Ovary (tissue), 9 donors: Measurements from ENCODE around the gene GNAS-AS1. TPM values are rescaled to one million over a fixed set of nuclear protein-coding genes. Genes with fewer than 3 reads are reported as not detected.

ENCODE experiments used
- DNase-seq, 5 donors: peaks; one replicate each; pipeline ENCODE4 v3.0.0-alpha.2; 2019 to 2020
- H3K27ac ChIP-seq, 2 donors: fragments of 200-600 bp; one replicate each; pipeline versions ENCODE4 v1.5.1 to v1.8.0; 2019 to 2022
- H3K27me3 ChIP-seq: fragments of 200-600 bp; one replicate; pipeline ENCODE4 v1.8.0; 2022
- H3K36me3 ChIP-seq: fragments of 200-600 bp; sonication (generic); one replicate; pipeline ENCODE4 v1.5.1; 2019
- H3K4me1 ChIP-seq: one replicate; pipeline ENCODE4 v1.8.1; 2013; ENCODE audit warnings: mild to moderate bottlenecking, moderate library complexity; ENCODE audit not compliant: insufficient read depth
- H3K4me3 ChIP-seq: fragments of 200-600 bp; sonication (generic); one replicate; pipeline ENCODE4 v1.5.1; 2017
- H3K9me3 ChIP-seq, 2 donors: fragments of 200-600 bp in 1 of 2; sonication (generic) in 1 of 2; one replicate each; pipeline versions ENCODE4 v1.5.1 to v1.8.1; 2013 to 2019; ENCODE audit warnings: mild to moderate bottlenecking in 1 of 2, moderate library complexity in 1 of 2
- CTCF ChIP-seq, 3 donors: fragments of 450-650 bp in 2 of 3; fragments of 200-600 bp in 1 of 3; IDR thresholded peaks; one replicate each; pipeline versions ENCODE4 v1.5.1 to v1.8.0; 2016 to 2022; ENCODE audit warnings: antibody characterized with exemption in 3 of 3, mild to moderate bottlenecking in 1 of 3
- EP300 ChIP-seq: sonication (generic); formaldehyde crosslinking; IDR thresholded peaks from one replicate; pipeline ENCODE4 v1.6.1; 2017; ENCODE audit warnings: antibody characterized with exemption
- POLR2A ChIP-seq: fragments of 450-650 bp; IDR thresholded peaks from one replicate; pipeline ENCODE4 v1.6.1; 2017; ENCODE audit warnings: antibody characterized with exemption, mild to moderate bottlenecking, moderate library complexity
- WGBS, 3 donors: extraction: QIAGEN DNeasy Blood & Tissue Kit in 1 of 3; methylation state at CpG; one replicate each; pipeline versions ENCODE4 v1.1.5 to v1.1.7; 2013 to 2017; 5-methylcytosine and 5-hydroxymethylcytosine counted together
- intact Hi-C, 4 donors: fragments of 100-400 bp; cut with DNase I; formaldehyde crosslinking; loops; one replicate each; pipeline versions ENCODE4 v1.11.0 to v1.15.1; 2022 to 2023
- polyA plus RNA-seq, 2 donors: library from polyadenylated mRNA; stranded (reverse); fragments of 200-250 nt in 1 of 2; fragments of 350-450 nt in 1 of 2; fragmentation: Illumina TruSeq in 1 of 2; extraction: RNeasy Lipid Tissue Mini Kit (QIAGEN cat#74804) in 1 of 2; gene quantifications; one replicate each; pipeline ENCODE4 v1.2.3, GENCODE V29; 2013 to 2014
- total RNA-seq, 7 donors: library from RNA; depleted of rRNA in 2 of 7; stranded (reverse); fragments of >200 nt in 2 of 7; fragmentation: NEBNext Ultra II Directional in 3 of 7; extraction: Animal tissue kit (Norgen Biotek cat#: 25700) in 3 of 7; gene quantifications; one replicate each; pipeline versions ENCODE4 v1.1.0 to v1.2.4, GENCODE V29; 2016 to 2023
- donor health status: DM: no; HTN: no; CAD: no; lungs with moderate emphysema.
- donor health status: DM: no; HTN: no; CAD: no.
- donor health status: Bipolar disorder and iron deficiency.
- donor health status: DM: yes; HTN: yes; CAD: no.
- donor health status: DM: no; HTN: no; CAD: no.
- donor health status: DM: yes; HTN: yes; CAD: no.

GNAS-AS1 gene
- total and polyA plus RNA-seq, 9 donors = 0.10 to 0.37 (median 0.18) TPM; not detected in 2

- Histone ChIP-seq H3K27ac (no peak overlapping the region), H3K9me3 (no peaks in the 10 kb centered on the region), H3K27me3 (no peaks in the 10 kb centered on the region), H3K4me3 (no peak overlapping the region), H3K36me3 (no peaks in the 10 kb centered on the region), H3K4me1 (no peaks in the 10 kb centered on the region)
- intact Hi-C loops = loop anchor here in 1 of 4 donors (5.0 kb wide), 1 partner anchor 1688 kb away; no protein-coding TSS in a partner anchor
- TF ChIP-seq CTCF (IDR thresholded peaks at IDR 0.05) (no peak), POLR2A (no peak), EP300 (no peak)
- DNase-seq = no peak
- WGBS, 3 donors = 64 to 68% (median 65%) methylated on average over 10 of the region's 10 CpGs
Observed at GRCh38 chr20:58790454-58790853, 60.2 kb downstream of the GNAS-AS1 start.

- Histone ChIP-seq H3K4me1 (no peaks in the 10 kb centered on the region), H3K36me3 (no peaks in the 10 kb centered on the region), H3K27ac (no peak overlapping the region), H3K27me3 (no peaks in the 10 kb centered on the region), H3K9me3 (no peaks in the 10 kb centered on the region), H3K4me3 (no peak overlapping the region)
- no peak for DNase-seq
- intact Hi-C loops = no loop called here
- no peak for TF ChIP-seq EP300
- no peak for TF ChIP-seq POLR2A
- no peak for TF ChIP-seq CTCF (IDR thresholded peaks at IDR 0.05)
- WGBS, 3 donors = 63 to 74% (median 69%) methylated on average over 15 of the region's 15 CpGs
Observed at GRCh38 chr20:58788896-58789544, 61.7 kb downstream of the GNAS-AS1 start.

GRCh38 chr20:58787211-58788005 lies 63.3 kb downstream of the GNAS-AS1 start:
- WGBS, 3 donors = 35 to 75% (median 58%) methylated on average over 25 of the region's 25 CpGs
- Histone ChIP-seq H3K27me3 (no peaks in the 10 kb centered on the region), H3K4me1 (no peaks in the 10 kb centered on the region), H3K4me3 (no peak overlapping the region), H3K27ac (no peak overlapping the region), H3K9me3 (no peaks in the 10 kb centered on the region), H3K36me3 (no peaks in the 10 kb centered on the region)
- no peak for DNase-seq
- intact Hi-C loops = no loop called here
- no peak for TF ChIP-seq EP300
- no peak for TF ChIP-seq CTCF (IDR thresholded peaks at IDR 0.05)
- TF ChIP-seq POLR2A = no peak

GRCh38 chr20:58784321-58785074 lies 66.2 kb downstream of the GNAS-AS1 start:
- no peak for TF ChIP-seq POLR2A
- TF ChIP-seq EP300 = no peak
- no peak for TF ChIP-seq CTCF (IDR thresholded peaks at IDR 0.05)
- DNase-seq = no peak
- Histone ChIP-seq H3K36me3 (no peaks in the 10 kb centered on the region), H3K4me1 (no peaks in the 10 kb centered on the region), H3K27me3 (no peaks in the 10 kb centered on the region), H3K27ac (no peak overlapping the region), H3K4me3 (no peak overlapping the region), H3K9me3 (no peaks in the 10 kb centered on the region)
- WGBS, 3 donors = 72 to 80% (median 73%) methylated on average over 15 of the region's 15 CpGs
- intact Hi-C loops = no loop called here
